Loucy (cell line): Measurements from ENCODE around the gene CIITA.

Experiments used
- H2AFZ ChIP-seq: fragments of 200-600 bp; sonication (generic); 2 replicates; pipeline ENCODE4 v1.6.0; 2016; ENCODE audit warnings: antibody characterized with exemption, mild to moderate bottlenecking, low read length, moderate library complexity
- H3F3A ChIP-seq: fragments of 200-600 bp; 2 replicates; pipeline ENCODE4 v1.6.0; 2016; ENCODE audit warnings: antibody characterized with exemption, low read depth, mild to moderate bottlenecking
- H3K27me3 ChIP-seq: fragments of 200-600 bp; sonication (generic); 2 replicates; pipeline ENCODE4 v1.6.1; 2014; ENCODE audit warnings: low read length, mild to moderate bottlenecking; ENCODE audit not compliant: insufficient read depth, poor library complexity, severe bottlenecking
- H3K36me3 ChIP-seq: fragments of 200-600 bp; sonication (generic); 2 replicates; pipeline ENCODE4 v1.6.1; 2016; ENCODE audit warnings: low read length; ENCODE audit not compliant: insufficient read depth
- H3K4me1 ChIP-seq: fragments of 200-600 bp; sonication (generic); 2 replicates; pipeline ENCODE4 v1.5.1; 2014; ENCODE audit warnings: low read length, mild to moderate bottlenecking; ENCODE audit not compliant: insufficient read depth, poor library complexity, severe bottlenecking
- H3K4me2 ChIP-seq: fragments of 200-600 bp; sonication (generic); 2 replicates; pipeline ENCODE4 v1.6.0; 2014; ENCODE audit warnings: antibody characterized with exemption, low read length, low read depth, mild to moderate bottlenecking; ENCODE audit not compliant: poor library complexity, severe bottlenecking
- H3K4me3 ChIP-seq: fragments of 200-600 bp; sonication (generic); 2 replicates; pipeline ENCODE4 v1.5.1; 2014; ENCODE audit warnings: low read length, mild to moderate bottlenecking, mixed read lengths; ENCODE audit not compliant: poor library complexity, severe bottlenecking
- H3K79me2 ChIP-seq: fragments of 200-600 bp; sonication (generic); 2 replicates; pipeline ENCODE4 v1.6.1; 2014; ENCODE audit warnings: low read length; ENCODE audit not compliant: insufficient read depth
- H3K9ac ChIP-seq: fragments of 200-600 bp; sonication (generic); 2 replicates; pipeline ENCODE4 v1.6.0; 2014; ENCODE audit warnings: mild to moderate bottlenecking, low read depth, low read length, moderate library complexity; ENCODE audit not compliant: poor library complexity, severe bottlenecking
- H3K9me2 ChIP-seq: fragments of 200-600 bp; sonication (generic); replicated peaks from 2 replicates; pipeline ENCODE4 v1.6.1; 2016; ENCODE audit warnings: low read depth, low read length, mixed read lengths
- H3K9me3 ChIP-seq: fragments of 200-600 bp; sonication (generic); 2 replicates; pipeline ENCODE4 v1.6.1; 2014; ENCODE audit warnings: mild to moderate bottlenecking, antibody characterized with exemption, low read length, low read depth; ENCODE audit not compliant: insufficient read depth
- H4K20me1 ChIP-seq: fragments of 200-600 bp; sonication (generic); 2 replicates; pipeline ENCODE4 v1.6.0; 2014; ENCODE audit warnings: antibody characterized with exemption, low read length, mild to moderate bottlenecking; ENCODE audit not compliant: insufficient read depth, poor library complexity, severe bottlenecking
- CTCF ChIP-seq: fragments of 200-600 bp; sonication (generic); conservative IDR thresholded peaks from 2 replicates; pipeline ENCODE4 v1.5.1; 2014; ENCODE audit warnings: mild to moderate bottlenecking, antibody characterized with exemption, low read length
- EZH2phosphoT487 ChIP-seq: fragments of 200-600 bp; IDR thresholded peaks from 2 replicates; pipeline ENCODE4 v1.6.1; 2018; ENCODE audit warnings: antibody characterized with exemption, mild to moderate bottlenecking, moderate library complexity, borderline replicate concordance

CIITA gene

GRCh38 chr16:10879681-10880589 is 2.9 kb downstream of the CIITA start:
- Histone ChIP-seq H3F3A (no peaks in the 10 kb centered on the region), H3K9me3 (no peaks in the 10 kb centered on the region), H3K79me2 (no peaks in the 10 kb centered on the region), H3K4me2 (no peak overlapping the region), H3K4me3 (no peak overlapping the region), H3K4me1 (no peaks in the 10 kb centered on the region), H3K9ac (no peak overlapping the region), H2AFZ (no peak overlapping the region), H3K36me3 (no peaks in the 10 kb centered on the region), H4K20me1 (no peaks in the 10 kb centered on the region), H3K9me2 (no peaks in the 10 kb centered on the region), H3K27me3 (no peaks in the 10 kb centered on the region)
- TF ChIP-seq EZH2phosphoT487 (no peak), CTCF (no peak)

GRCh38 chr16:10880594-10881452 is 3.8 kb downstream of the CIITA start:
- Histone ChIP-seq H3K79me2 (no peaks in the 10 kb centered on the region), H3K27me3 (no peaks in the 10 kb centered on the region), H3F3A (no peaks in the 10 kb centered on the region), H3K9me3 (no peaks in the 10 kb centered on the region), H3K4me1 (no peaks in the 10 kb centered on the region), H3K36me3 (no peaks in the 10 kb centered on the region), H3K9ac (no peak overlapping the region), H3K4me3 (no peak overlapping the region), H3K9me2 (no peaks in the 10 kb centered on the region), H2AFZ (no peak overlapping the region), H3K4me2 (no peak overlapping the region), H4K20me1 (no peaks in the 10 kb centered on the region)
- TF ChIP-seq EZH2phosphoT487, result no peak

- no peaks in the 10 kb centered on the region for H3K79me2 ChIP-seq
- TF ChIP-seq CTCF (no peak), EZH2phosphoT487 (no peak)
- no peaks in the 10 kb centered on the region for H3K9me2 ChIP-seq
- no peak overlapping the region for H3K9ac ChIP-seq
- no peaks in the 10 kb centered on the region for H3K36me3 ChIP-seq
- no peaks in the 10 kb centered on the region for H3K27me3 ChIP-seq
- no peak overlapping the region for H3K4me2 ChIP-seq
- H3F3A ChIP-seq, result no peaks in the 10 kb centered on the region
- H3K9me3 ChIP-seq, result no peaks in the 10 kb centered on the region
- H2AFZ ChIP-seq, result no peak overlapping the region
- no peaks in the 10 kb centered on the region for H4K20me1 ChIP-seq
- no peaks in the 10 kb centered on the region for H3K4me1 ChIP-seq
- no peak overlapping the region for H3K4me3 ChIP-seq
Observed at GRCh38 chr16:10881479-10882030, 4.6 kb downstream of the CIITA start.
